HEK293 (cell line): ENCODE data around the gene AKT1.

ENCODE experiments used
- CTCF ChIA-PET: fragments of 350-600 bp; formaldehyde crosslinking; extraction: SDS; loops from one replicate; lab custom pipeline; 2021; ENCODE audit warnings: antibody characterized with exemption; lab: Yijun Ruan, JAX
- POLR2A ChIA-PET: fragments of 300-600 bp; formaldehyde crosslinking; extraction: SDS; loops from one replicate; lab custom pipeline; 2020; ENCODE audit warnings: antibody characterized with exemption, inconsistent platforms; lab: Yijun Ruan, JAX
- H3K27ac ChIP-seq: fragments of 200-500 bp; sonication (Bioruptor generic); 2 replicates; pipeline ENCODE4 v1.5.1; 2014; ENCODE audit warnings: low read depth, low read length, control low read depth, inconsistent platforms; ENCODE audit errors: extremely low read depth
- H3K36me3 ChIP-seq, 2 experiments: fragments of 200-500 bp in 1 of 2; sonication (Bioruptor generic) in 1 of 2; 1 replicate in 1 of 2; 2 replicates in 1 of 2; pipeline ENCODE4 v1.5.1; 2014 to 2017; ENCODE audit warnings: inconsistent platforms in 2 of 2, low read length in 2 of 2; ENCODE audit not compliant: control insufficient read depth in 2 of 2, insufficient read depth in 1 of 2
- H3K4me1 ChIP-seq: fragments of 200-500 bp; sonication (Bioruptor generic); 2 replicates; pipeline ENCODE4 v1.5.1; 2014; ENCODE audit warnings: mild to moderate bottlenecking, low read length, inconsistent platforms; ENCODE audit not compliant: control insufficient read depth, insufficient read depth
- H3K4me3 ChIP-seq: 2 replicates; pipeline ENCODE4 v1.5.1; 2011; ENCODE audit warnings: low read depth, mild to moderate bottlenecking, control low read depth, low read length, moderate library complexity
- H3K9me3 ChIP-seq: fragments of 200-500 bp; sonication (Bioruptor generic); 2 replicates; pipeline ENCODE4 v1.5.1; 2014; ENCODE audit warnings: low read depth, low read length, inconsistent platforms; ENCODE audit not compliant: control insufficient read depth, insufficient read depth
- BCL11A ChIP-seq: fragments of 450-650 bp; formaldehyde crosslinking; IDR thresholded peaks from 2 replicates; pipeline ENCODE4 v1.5.1; 2016; ENCODE audit warnings: low read depth, missing biosample characterization, missing genetic modification characterization
- BCL11B ChIP-seq: fragments of 450-650 bp; formaldehyde crosslinking; IDR thresholded peaks from 2 replicates; pipeline ENCODE4 v1.5.1; 2016; ENCODE audit warnings: low read depth, missing biosample characterization, missing genetic modification characterization
- GLIS1 ChIP-seq: fragments of 450-650 bp; formaldehyde crosslinking; IDR thresholded peaks from 2 replicates; pipeline ENCODE4 v1.5.1; 2016; ENCODE audit warnings: missing biosample characterization, missing genetic modification characterization
- KLF1 ChIP-seq: fragments of 450-650 bp; formaldehyde crosslinking; IDR thresholded peaks from 2 replicates; pipeline ENCODE4 v1.5.1; 2016; ENCODE audit warnings: missing biosample characterization, missing genetic modification characterization
- KLF8 ChIP-seq: fragments of 450-650 bp; formaldehyde crosslinking; IDR thresholded peaks from 2 replicates; pipeline ENCODE4 v1.5.1; 2016; ENCODE audit warnings: missing biosample characterization, missing genetic modification characterization
- TRIM28 ChIP-seq: IDR thresholded peaks from 2 replicates; pipeline ENCODE4 v1.6.1; 2011; ENCODE audit warnings: low read length, control low read depth, borderline replicate concordance
- WT1 ChIP-seq: fragments of 450-650 bp; formaldehyde crosslinking; IDR thresholded peaks from 2 replicates; pipeline ENCODE4 v1.5.1; 2016; ENCODE audit warnings: missing biosample characterization, missing genetic modification characterization
- ZNF335 ChIP-seq: fragments of 450-650 bp; formaldehyde crosslinking; conservative IDR thresholded peaks from 2 replicates; pipeline ENCODE4 v1.5.1; 2016; ENCODE audit warnings: missing biosample characterization, missing genetic modification characterization
- ZNF426 ChIP-seq: fragments of 450-650 bp; formaldehyde crosslinking; IDR thresholded peaks from 2 replicates; pipeline ENCODE4 v1.5.1; 2017; ENCODE audit warnings: missing biosample characterization, missing genetic modification characterization, mild to moderate bottlenecking, inconsistent platforms, moderate library complexity
- ZNF555 ChIP-seq: fragments of 450-650 bp; formaldehyde crosslinking; conservative IDR thresholded peaks from 2 replicates; pipeline ENCODE4 v1.5.1; 2017; ENCODE audit warnings: missing biosample characterization, mild to moderate bottlenecking, missing genetic modification characterization, inconsistent platforms
- ZNF610 ChIP-seq: fragments of 450-650 bp; formaldehyde crosslinking; IDR thresholded peaks from 2 replicates; pipeline ENCODE4 v1.5.1; 2016; ENCODE audit warnings: missing biosample characterization, missing genetic modification characterization, borderline replicate concordance
- ZNF660 ChIP-seq: fragments of 450-650 bp; IDR thresholded peaks from 2 replicates; pipeline ENCODE4 v1.5.1; 2018; ENCODE audit warnings: missing biosample characterization, mild to moderate bottlenecking, missing genetic modification characterization
- ZSCAN23 ChIP-seq: fragments of 450-650 bp; formaldehyde crosslinking; IDR thresholded peaks from 2 replicates; pipeline ENCODE4 v1.5.1; 2016; ENCODE audit warnings: missing biosample characterization, missing genetic modification characterization
- TF ChIP-seq, protein P1 (sequence below): fragments of 450-650 bp; formaldehyde crosslinking; IDR thresholded peaks from 2 replicates; pipeline ENCODE4 v1.5.1; 2017; ENCODE audit warnings: missing biosample characterization, missing genetic modification characterization
- TF ChIP-seq, protein P2 (sequence below): fragments of 450-650 bp; formaldehyde crosslinking; IDR thresholded peaks from 2 replicates; pipeline ENCODE4 v1.5.1; 2016; ENCODE audit warnings: missing biosample characterization, missing genetic modification characterization
- TF ChIP-seq, protein P3 (sequence below): fragments of 450-650 bp; formaldehyde crosslinking; optimal IDR thresholded peaks from 2 replicates; pipeline ENCODE3; 2016; ENCODE audit warnings: missing biosample characterization, mild to moderate bottlenecking, missing genetic modification characterization
- TF ChIP-seq, protein P4 (sequence below): fragments of 450-650 bp; formaldehyde crosslinking; IDR thresholded peaks from 2 replicates; pipeline ENCODE4 v1.5.1; 2016; ENCODE audit warnings: missing biosample characterization, missing genetic modification characterization, borderline replicate concordance
- TF ChIP-seq, protein P5 (sequence below): fragments of 450-650 bp; formaldehyde crosslinking; IDR thresholded peaks from 2 replicates; pipeline ENCODE4 v1.5.1; 2016; ENCODE audit warnings: missing biosample characterization, missing genetic modification characterization
- TF ChIP-seq, protein P6 (sequence below): fragments of 450-650 bp; formaldehyde crosslinking; IDR thresholded peaks from 2 replicates; pipeline ENCODE4 v1.5.1; 2017; ENCODE audit warnings: missing biosample characterization, missing genetic modification characterization

AKT1 gene

DNA sequence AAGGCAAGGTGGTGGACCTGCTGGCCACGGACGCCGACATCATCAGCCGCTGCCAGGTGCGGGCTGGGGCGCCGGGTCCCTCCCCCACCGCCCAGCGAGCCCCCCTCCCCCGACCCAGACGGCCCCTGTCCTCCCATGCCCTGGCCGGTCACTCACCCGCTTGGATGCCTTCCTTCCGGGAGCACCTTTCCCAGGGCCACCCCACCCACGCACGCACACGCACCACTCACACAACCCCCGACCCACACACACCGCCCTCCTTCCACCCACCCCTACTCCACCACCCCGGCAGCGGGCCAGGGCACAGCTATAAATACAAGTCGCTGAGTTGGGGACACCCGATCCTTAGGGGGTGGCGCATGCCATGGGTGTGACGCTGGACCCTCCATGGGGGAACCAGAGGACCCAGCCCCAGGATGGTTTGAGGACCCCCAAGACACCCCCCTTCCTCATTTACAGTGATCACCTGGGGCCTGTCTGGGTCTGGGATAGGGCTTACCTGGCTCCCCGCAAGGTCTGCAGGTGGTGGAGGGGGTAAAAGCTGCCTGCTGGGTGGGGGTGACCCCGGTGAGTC is 71.1 kb downstream of the AKT1 start (continued):
- TF ChIP-seq KLF1 (tag by site-specific recombination) (peak; percentile 26; the same call in 1 of the 2 replicates), ZNF335 (tag by site-specific recombination) (no peak), WT1 (no peak), GLIS1 (tag by site-specific recombination) (no peak; the same call in 1 of the 2 replicates)
- TF ChIP-seq, protein P1, sequence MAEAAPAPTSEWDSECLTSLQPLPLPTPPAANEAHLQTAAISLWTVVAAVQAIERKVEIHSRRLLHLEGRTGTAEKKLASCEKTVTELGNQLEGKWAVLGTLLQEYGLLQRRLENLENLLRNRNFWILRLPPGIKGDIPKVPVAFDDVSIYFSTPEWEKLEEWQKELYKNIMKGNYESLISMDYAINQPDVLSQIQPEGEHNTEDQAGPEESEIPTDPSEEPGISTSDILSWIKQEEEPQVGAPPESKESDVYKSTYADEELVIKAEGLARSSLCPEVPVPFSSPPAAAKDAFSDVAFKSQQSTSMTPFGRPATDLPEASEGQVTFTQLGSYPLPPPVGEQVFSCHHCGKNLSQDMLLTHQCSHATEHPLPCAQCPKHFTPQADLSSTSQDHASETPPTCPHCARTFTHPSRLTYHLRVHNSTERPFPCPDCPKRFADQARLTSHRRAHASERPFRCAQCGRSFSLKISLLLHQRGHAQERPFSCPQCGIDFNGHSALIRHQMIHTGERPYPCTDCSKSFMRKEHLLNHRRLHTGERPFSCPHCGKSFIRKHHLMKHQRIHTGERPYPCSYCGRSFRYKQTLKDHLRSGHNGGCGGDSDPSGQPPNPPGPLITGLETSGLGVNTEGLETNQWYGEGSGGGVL = peak; percentile 55; the same call in 1 of the 2 replicates
- TF ChIP-seq, protein P2, sequence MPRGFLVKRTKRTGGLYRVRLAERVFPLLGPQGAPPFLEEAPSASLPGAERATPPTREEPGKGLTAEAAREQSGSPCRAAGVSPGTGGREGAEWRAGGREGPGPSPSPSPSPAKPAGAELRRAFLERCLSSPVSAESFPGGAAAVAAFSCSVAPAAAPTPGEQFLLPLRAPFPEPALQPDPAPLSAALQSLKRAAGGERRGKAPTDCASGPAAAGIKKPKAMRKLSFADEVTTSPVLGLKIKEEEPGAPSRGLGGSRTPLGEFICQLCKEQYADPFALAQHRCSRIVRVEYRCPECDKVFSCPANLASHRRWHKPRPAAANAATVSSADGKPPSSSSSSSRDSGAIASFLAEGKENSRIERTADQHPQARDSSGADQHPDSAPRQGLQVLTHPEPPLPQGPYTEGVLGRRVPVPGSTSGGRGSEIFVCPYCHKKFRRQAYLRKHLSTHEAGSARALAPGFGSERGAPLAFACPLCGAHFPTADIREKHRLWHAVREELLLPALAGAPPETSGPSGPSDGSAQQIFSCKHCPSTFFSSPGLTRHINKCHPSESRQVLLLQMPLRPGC (tag by site-specific recombination) = no peak
- TF ChIP-seq, protein P3, sequence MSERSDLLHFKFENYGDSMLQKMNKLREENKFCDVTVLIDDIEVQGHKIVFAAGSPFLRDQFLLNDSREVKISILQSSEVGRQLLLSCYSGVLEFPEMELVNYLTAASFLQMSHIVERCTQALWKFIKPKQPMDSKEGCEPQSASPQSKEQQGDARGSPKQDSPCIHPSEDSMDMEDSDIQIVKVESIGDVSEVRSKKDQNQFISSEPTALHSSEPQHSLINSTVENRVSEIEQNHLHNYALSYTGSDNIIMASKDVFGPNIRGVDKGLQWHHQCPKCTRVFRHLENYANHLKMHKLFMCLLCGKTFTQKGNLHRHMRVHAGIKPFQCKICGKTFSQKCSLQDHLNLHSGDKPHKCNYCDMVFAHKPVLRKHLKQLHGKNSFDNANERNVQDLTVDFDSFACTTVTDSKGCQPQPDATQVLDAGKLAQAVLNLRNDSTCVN (tag by site-specific recombination) = no peak
- TF ChIP-seq, protein P4, sequence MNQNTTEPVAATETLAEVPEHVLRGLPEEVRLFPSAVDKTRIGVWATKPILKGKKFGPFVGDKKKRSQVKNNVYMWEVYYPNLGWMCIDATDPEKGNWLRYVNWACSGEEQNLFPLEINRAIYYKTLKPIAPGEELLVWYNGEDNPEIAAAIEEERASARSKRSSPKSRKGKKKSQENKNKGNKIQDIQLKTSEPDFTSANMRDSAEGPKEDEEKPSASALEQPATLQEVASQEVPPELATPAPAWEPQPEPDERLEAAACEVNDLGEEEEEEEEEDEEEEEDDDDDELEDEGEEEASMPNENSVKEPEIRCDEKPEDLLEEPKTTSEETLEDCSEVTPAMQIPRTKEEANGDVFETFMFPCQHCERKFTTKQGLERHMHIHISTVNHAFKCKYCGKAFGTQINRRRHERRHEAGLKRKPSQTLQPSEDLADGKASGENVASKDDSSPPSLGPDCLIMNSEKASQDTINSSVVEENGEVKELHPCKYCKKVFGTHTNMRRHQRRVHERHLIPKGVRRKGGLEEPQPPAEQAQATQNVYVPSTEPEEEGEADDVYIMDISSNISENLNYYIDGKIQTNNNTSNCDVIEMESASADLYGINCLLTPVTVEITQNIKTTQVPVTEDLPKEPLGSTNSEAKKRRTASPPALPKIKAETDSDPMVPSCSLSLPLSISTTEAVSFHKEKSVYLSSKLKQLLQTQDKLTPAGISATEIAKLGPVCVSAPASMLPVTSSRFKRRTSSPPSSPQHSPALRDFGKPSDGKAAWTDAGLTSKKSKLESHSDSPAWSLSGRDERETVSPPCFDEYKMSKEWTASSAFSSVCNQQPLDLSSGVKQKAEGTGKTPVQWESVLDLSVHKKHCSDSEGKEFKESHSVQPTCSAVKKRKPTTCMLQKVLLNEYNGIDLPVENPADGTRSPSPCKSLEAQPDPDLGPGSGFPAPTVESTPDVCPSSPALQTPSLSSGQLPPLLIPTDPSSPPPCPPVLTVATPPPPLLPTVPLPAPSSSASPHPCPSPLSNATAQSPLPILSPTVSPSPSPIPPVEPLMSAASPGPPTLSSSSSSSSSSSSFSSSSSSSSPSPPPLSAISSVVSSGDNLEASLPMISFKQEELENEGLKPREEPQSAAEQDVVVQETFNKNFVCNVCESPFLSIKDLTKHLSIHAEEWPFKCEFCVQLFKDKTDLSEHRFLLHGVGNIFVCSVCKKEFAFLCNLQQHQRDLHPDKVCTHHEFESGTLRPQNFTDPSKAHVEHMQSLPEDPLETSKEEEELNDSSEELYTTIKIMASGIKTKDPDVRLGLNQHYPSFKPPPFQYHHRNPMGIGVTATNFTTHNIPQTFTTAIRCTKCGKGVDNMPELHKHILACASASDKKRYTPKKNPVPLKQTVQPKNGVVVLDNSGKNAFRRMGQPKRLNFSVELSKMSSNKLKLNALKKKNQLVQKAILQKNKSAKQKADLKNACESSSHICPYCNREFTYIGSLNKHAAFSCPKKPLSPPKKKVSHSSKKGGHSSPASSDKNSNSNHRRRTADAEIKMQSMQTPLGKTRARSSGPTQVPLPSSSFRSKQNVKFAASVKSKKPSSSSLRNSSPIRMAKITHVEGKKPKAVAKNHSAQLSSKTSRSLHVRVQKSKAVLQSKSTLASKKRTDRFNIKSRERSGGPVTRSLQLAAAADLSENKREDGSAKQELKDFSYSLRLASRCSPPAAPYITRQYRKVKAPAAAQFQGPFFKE (tag by site-specific recombination) = no peak
- TF ChIP-seq, protein P5, sequence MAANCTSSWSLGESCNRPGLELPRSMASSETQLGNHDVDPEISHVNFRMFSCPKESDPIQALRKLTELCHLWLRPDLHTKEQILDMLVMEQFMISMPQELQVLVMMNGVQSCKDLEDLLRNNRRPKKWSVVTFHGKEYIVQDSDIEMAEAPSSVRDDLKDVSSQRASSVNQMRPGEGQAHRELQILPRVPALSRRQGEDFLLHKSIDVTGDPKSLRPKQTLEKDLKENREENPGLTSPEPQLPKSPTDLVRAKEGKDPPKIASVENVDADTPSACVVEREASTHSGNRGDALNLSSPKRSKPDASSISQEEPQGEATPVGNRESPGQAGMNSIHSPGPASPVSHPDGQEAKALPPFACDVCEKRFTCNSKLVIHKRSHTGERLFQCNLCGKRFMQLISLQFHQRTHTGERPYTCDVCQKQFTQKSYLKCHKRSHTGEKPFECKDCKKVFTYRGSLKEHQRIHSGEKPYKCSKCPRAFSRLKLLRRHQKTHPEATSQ (tag by site-specific recombination) = no peak

DNA sequence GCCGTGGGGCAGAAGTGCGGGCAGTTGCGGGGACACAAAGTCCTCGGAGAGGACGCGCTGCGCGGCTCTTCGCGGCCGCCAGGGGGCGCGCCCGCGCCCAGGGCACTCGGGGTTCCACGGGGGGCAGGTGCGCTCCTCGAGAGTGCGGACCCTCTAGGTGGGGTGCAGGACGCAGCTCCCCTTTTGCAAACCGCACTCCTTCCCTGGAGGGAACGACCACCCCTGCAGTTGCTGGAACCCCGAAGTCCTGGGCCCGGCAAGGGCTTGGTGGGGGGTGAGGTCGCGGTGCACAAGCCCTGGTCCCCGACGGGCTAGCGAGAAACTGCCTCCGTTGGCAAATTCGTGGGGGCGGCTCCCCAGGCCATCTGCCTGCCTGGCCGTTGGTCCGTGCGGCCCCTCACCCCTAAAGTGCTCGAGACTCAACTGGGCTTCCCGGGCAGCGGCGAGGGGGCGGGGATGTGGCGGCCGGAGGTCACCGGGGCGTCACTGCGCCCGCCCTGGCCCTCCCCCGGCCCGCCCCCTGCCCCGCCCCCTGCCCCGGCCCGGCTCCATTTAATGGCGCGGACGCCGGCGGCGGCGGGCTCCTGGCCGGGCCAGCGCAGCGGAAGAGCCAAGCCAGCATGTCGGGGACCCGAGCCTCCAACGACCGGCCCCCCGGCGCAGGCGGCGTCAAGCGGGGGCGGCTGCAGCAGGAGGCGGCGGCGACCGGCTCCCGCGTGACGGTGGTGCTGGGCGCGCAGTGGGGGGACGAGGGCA is 71.7 kb downstream of the AKT1 start, which contains the start of gene ADSS1:
Gene ADSS1, plus strand, starts transcription at position 579 of the 756 bp plus-strand sequence. Its CDS starts 42 bp downstream, at position 621.
- Histone ChIP-seq H3K36me3 (peaks cover 0 to 2% of the 10 kb centered on the region in 2 experiments; a peak in 1 of 3 replicates), H3K27ac (no peak within 1 kb of the TSS), H3K4me1 (no peaks in the 10 kb centered on the region; the same call in 1 of the 2 replicates), H3K9me3 (no peaks in the 10 kb centered on the region), H3K4me3 (peak within 1 kb of the TSS; percentile 57)
- POLR2A ChIA-PET = interaction anchor here (0.6 kb wide), 1 partner anchor 498 kb away, joined by 4 read pairs; no protein-coding TSS in a partner anchor
- CTCF ChIA-PET = interaction anchor here (0.5 to 2.2 kb wide), 12 partner anchors 13 to 1628 kb away, joined by 3 to 12 read pairs (median 3); partner anchors contain the start of gene SIVA1
- TF ChIP-seq BCL11B (tag by site-specific recombination) (peak; percentile 88), BCL11A (tag by site-specific recombination) (peak; percentile 83), ZSCAN23 (no peak), ZNF555 (tag by site-specific recombination) (no peak), ZNF426 (tag by site-specific recombination) (no peak), ZNF610 (tag by site-specific recombination) (0 out of 2 replicates have a peak, but pooled peaks have one; percentile 38), KLF8 (tag by site-specific recombination) (peak; percentile 82), TRIM28 (no peak), ZNF660 (0 out of 2 replicates have a peak, but pooled peaks have one; percentile 22)
- TF ChIP-seq, protein P3 (tag by site-specific recombination) = peak; percentile 68
- TF ChIP-seq, protein P6, sequence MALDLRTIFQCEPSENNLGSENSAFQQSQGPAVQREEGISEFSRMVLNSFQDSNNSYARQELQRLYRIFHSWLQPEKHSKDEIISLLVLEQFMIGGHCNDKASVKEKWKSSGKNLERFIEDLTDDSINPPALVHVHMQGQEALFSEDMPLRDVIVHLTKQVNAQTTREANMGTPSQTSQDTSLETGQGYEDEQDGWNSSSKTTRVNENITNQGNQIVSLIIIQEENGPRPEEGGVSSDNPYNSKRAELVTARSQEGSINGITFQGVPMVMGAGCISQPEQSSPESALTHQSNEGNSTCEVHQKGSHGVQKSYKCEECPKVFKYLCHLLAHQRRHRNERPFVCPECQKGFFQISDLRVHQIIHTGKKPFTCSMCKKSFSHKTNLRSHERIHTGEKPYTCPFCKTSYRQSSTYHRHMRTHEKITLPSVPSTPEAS (tag by site-specific recombination) = no peak
